IMR-90 (cell line): ENCODE data around the gene ELAVL4. TPM values are rescaled to one million over a fixed set of nuclear protein-coding genes. Genes with fewer than 3 reads are reported as not detected.

Source experiments
- ATAC-seq: fragments of 200-7000 bp; cut with Tn5 transposase; 2 replicates; pipeline ENCODE4 v1.9.1; 2020; ENCODE audit warnings: low read depth, mild to moderate bottlenecking, moderate library complexity
- BruUV-seq: library from RNA; stranded (reverse); fragments of 400-500 nt; replicated peaks from 2 replicates; lab custom pipeline; 2021; lab: Mats Ljungman, UMichigan
- CTCF ChIA-PET: fragments of 300-600 bp; formaldehyde crosslinking; extraction: SDS; loops from one replicate; lab custom pipeline; 2021; ENCODE audit warnings: antibody characterized with exemption; lab: Yijun Ruan, JAX
- POLR2A ChIA-PET: fragments of 300-600 bp; sonication (Branson Sonifier 250); formaldehyde crosslinking; loops from one replicate; lab custom pipeline; 2022; ENCODE audit warnings: antibody characterized with exemption; ENCODE audit not compliant: unreplicated experiment; lab: Charles Lee
- DNase-seq: peaks from one replicate; pipeline ENCODE4 v3.0.0; 2013
- H2AFZ ChIP-seq: replicated peaks from 2 replicates; pipeline ENCODE3; 2013; ENCODE audit warnings: low read length, mild to moderate bottlenecking; ENCODE audit not compliant: poor library complexity
- H2AK5ac ChIP-seq: 2 replicates; pipeline ENCODE4 v1.6.1; 2013; ENCODE audit warnings: low read depth, low read length, inconsistent platforms
- H2AK9ac ChIP-seq: replicated peaks from 2 replicates; pipeline ENCODE3; 2013; ENCODE audit warnings: mild to moderate bottlenecking, low read depth, low read length, moderate library complexity; ENCODE audit not compliant: poor library complexity
- H2BK120ac ChIP-seq: 2 replicates; pipeline ENCODE4 v1.6.1; 2013; ENCODE audit warnings: low read depth, low read length, inconsistent platforms
- H2BK15ac ChIP-seq: 3 replicates; pipeline ENCODE4 v1.6.1; 2013; ENCODE audit warnings: low read depth, low read length, inconsistent platforms
- H2BK20ac ChIP-seq: 2 replicates; pipeline ENCODE4 v1.6.1; 2013; ENCODE audit warnings: low read depth, mild to moderate bottlenecking, inconsistent platforms, low read length, moderate library complexity
- H2BK5ac ChIP-seq: 2 replicates; pipeline ENCODE4 v1.6.1; 2013; ENCODE audit warnings: mild to moderate bottlenecking, low read depth, low read length, inconsistent platforms; ENCODE audit not compliant: poor library complexity, severe bottlenecking
- H3K14ac ChIP-seq: replicated peaks from 2 replicates; pipeline ENCODE4 v1.6.1; 2013; ENCODE audit warnings: low read depth, low read length, inconsistent platforms
- H3K18ac ChIP-seq: 2 replicates; pipeline ENCODE4 v1.6.1; 2013; ENCODE audit warnings: low read depth, low read length, control low read depth
- H3K23ac ChIP-seq: 2 replicates; pipeline ENCODE4 v1.6.1; 2013; ENCODE audit warnings: low read depth, low read length, inconsistent platforms
- H3K27ac ChIP-seq: 2 replicates; pipeline ENCODE4 v1.5.1; 2013; ENCODE audit warnings: mild to moderate bottlenecking, control low read depth, low read length; ENCODE audit not compliant: insufficient read depth
- H3K27me3 ChIP-seq: 2 replicates; pipeline ENCODE4 v1.6.1; 2013; ENCODE audit warnings: low read length; ENCODE audit not compliant: control insufficient read depth, insufficient read depth
- H3K36me3 ChIP-seq: 2 replicates; pipeline ENCODE4 v1.6.1; 2013; ENCODE audit warnings: low read length, mixed read lengths; ENCODE audit not compliant: control insufficient read depth, insufficient read depth
- H3K4ac ChIP-seq: 2 replicates; pipeline ENCODE4 v1.6.1; 2013; ENCODE audit warnings: low read depth, low read length, inconsistent platforms
- H3K4me1 ChIP-seq: 2 replicates; pipeline ENCODE4 v1.6.1; 2013; ENCODE audit warnings: low read length, mixed read lengths; ENCODE audit not compliant: control insufficient read depth, insufficient read depth
- H3K4me2 ChIP-seq: 2 replicates; pipeline ENCODE4 v1.6.1; 2013; ENCODE audit warnings: low read depth, mild to moderate bottlenecking, control low read depth, low read length, moderate library complexity
- H3K4me3 ChIP-seq: 2 replicates; pipeline ENCODE4 v1.5.1; 2013; ENCODE audit warnings: low read depth, mild to moderate bottlenecking, control low read depth, low read length, moderate library complexity; ENCODE audit not compliant: insufficient read depth
- H3K56ac ChIP-seq: 2 replicates; pipeline ENCODE4 v1.6.1; 2013; ENCODE audit warnings: low read length, inconsistent platforms; ENCODE audit not compliant: insufficient read depth; ENCODE audit errors: extremely low read depth
- H3K79me1 ChIP-seq, 2 experiments: 2 replicates each; pipeline ENCODE4 v1.6.1; 2013; ENCODE audit warnings: low read length in 2 of 2, inconsistent platforms in 1 of 2, low read depth in 1 of 2
- H3K9ac ChIP-seq: 2 replicates; pipeline ENCODE4 v1.6.1; 2013; ENCODE audit warnings: low read depth, low read length, control low read depth
- H3K9me1 ChIP-seq: 2 replicates; pipeline ENCODE4 v1.6.1; 2013; ENCODE audit warnings: low read length, inconsistent platforms; ENCODE audit not compliant: insufficient read depth
- H3K9me3 ChIP-seq: 2 replicates; pipeline ENCODE4 v1.6.1; 2013; ENCODE audit warnings: low read length; ENCODE audit not compliant: control insufficient read depth, insufficient read depth
- H4K20me1 ChIP-seq: 2 replicates; pipeline ENCODE4 v1.6.1; 2013; ENCODE audit warnings: low read length, inconsistent platforms; ENCODE audit not compliant: insufficient read depth
- H4K5ac ChIP-seq: 2 replicates; pipeline ENCODE4 v1.6.1; 2013; ENCODE audit warnings: mild to moderate bottlenecking, low read depth, low read length, control low read depth
- H4K8ac ChIP-seq, 2 experiments: 2 replicates each; pipeline ENCODE4 v1.6.1; 2013; ENCODE audit warnings: low read depth in 2 of 2, low read length in 2 of 2, control low read depth in 1 of 2, inconsistent platforms in 1 of 2
- H4K91ac ChIP-seq: 2 replicates; pipeline ENCODE4 v1.6.1; 2013; ENCODE audit warnings: low read depth, low read length, inconsistent platforms; ENCODE audit not compliant: insufficient read depth
- BHLHE40 ChIP-seq: fragments of 150-350 bp; IDR thresholded peaks from 2 replicates; pipeline ENCODE4 v1.6.1; 2016; ENCODE audit warnings: mild to moderate bottlenecking, low read depth, low read length
- MAFK ChIP-seq: IDR thresholded peaks from 2 replicates; pipeline ENCODE4 v1.6.1; 2012; ENCODE audit warnings: low read depth, low read length, improper control_type of control experiment
- RFX5 ChIP-seq: IDR thresholded peaks from 2 replicates; pipeline ENCODE4 v1.8.0; 2012; ENCODE audit warnings: low read depth, mild to moderate bottlenecking, low read length, moderate library complexity
- WGBS, 2 experiments: methylation state at CpG; one replicate each; pipeline versions ENCODE4 v1.1.5 to v1.1.7; 2013; ENCODE audit warnings: missing lambda C conversion rate in 2 of 2; ENCODE audit not compliant: insufficient read length in 1 of 2; ENCODE audit errors: extremely low coverage in 2 of 2; 5-methylcytosine and 5-hydroxymethylcytosine counted together
- dilution Hi-C: fragments of 300-500 bp; cut with HindIII; formaldehyde crosslinking; loops from one replicate; pipeline ENCODE4 v1.14.3; 2018; ENCODE audit warnings: low sequenced_read_pairs; ENCODE audit not compliant: unreplicated experiment
- in situ Hi-C: fragments of 300-500 bp; cut with MboI; formaldehyde crosslinking; loops from 3 replicates; pipeline ENCODE4 v1.14.3; 2019; ENCODE audit warnings: low sequenced_read_pairs, inconsistent platforms, mixed read lengths
- intact Hi-C: fragments of 100-400 bp; cut with micrococcal nuclease; formaldehyde crosslinking; loops from 2 replicates; pipeline ENCODE4 v1.10.0; 2022
- polyA plus RNA-seq, 3 experiments: library from polyadenylated mRNA; depleted of rRNA; stranded (reverse); fragments of >200 nt; gene quantifications; 2 replicates each; pipeline ENCODE4 v1.2.3, GENCODE V29; 2012; ENCODE audit warnings: low replicate concordance in 1 of 3
- total RNA-seq: library from RNA; depleted of rRNA; stranded (reverse); fragments of >200 nt; gene quantifications from 2 replicates; pipeline ENCODE4 v1.2.3, GENCODE V29; 2012

ELAVL4 gene
- total and polyA plus RNA-seq, 2 of the 4 experiments (the other 2 are of a cell fraction) = not detected

DNA sequence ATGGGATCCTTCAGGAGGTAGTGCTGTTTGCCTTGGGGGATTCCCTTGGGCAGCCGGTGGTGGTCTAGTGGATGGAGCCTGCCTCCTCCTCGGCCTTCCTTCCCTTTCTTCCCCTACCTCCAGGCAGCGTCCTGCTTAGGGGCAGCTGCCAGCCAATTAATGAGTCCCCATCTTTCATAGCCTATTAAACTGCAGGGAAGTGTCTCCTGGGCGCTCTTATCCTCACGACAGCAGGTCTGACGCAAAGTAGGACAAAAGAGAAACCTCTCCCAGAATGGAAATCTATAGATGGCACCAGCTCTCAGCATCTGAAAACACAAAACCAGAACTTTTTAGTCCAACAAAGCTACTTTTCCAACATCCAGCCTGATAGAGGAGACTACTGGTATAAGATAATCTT is 69.3 kb downstream of the ELAVL4 start:
- DNase-seq = no peak
- ChIA-PET POLR2A (no interaction called here), CTCF (no interaction called here)
- dilution Hi-C loops = no loop called here
- Histone ChIP-seq H3K9me3 (peaks cover 3% of the 10 kb centered on the region; the same call in 1 of the 2 replicates), H2BK5ac (no peak overlapping the region), H3K9ac (no peak overlapping the region), H3K79me1 (no peaks in the 10 kb centered on the region), H3K14ac (no peak overlapping the region), H4K20me1 (no peaks in the 10 kb centered on the region), H4K5ac (no peak overlapping the region), H3K27me3 (no peaks in the 10 kb centered on the region), H2BK120ac (no peak overlapping the region), H3K36me3 (no peaks in the 10 kb centered on the region), H3K18ac (no peak overlapping the region), H2AK9ac (no peak overlapping the region), H2BK20ac (no peak overlapping the region), H2AK5ac (no peak overlapping the region), H4K91ac (no peak overlapping the region), H3K9me1 (no peaks in the 10 kb centered on the region), H2AFZ (no peak overlapping the region), H2BK15ac (no peak overlapping the region), H4K8ac (no peak overlapping the region), H3K4me1 (no peaks in the 10 kb centered on the region), H3K4ac (no peak overlapping the region), H3K4me2 (no peak overlapping the region), H3K4me3 (no peak overlapping the region), H3K56ac (no peak overlapping the region), H3K27ac (no peak overlapping the region), H3K23ac (no peak overlapping the region)
- no TSS peak for BruUV-seq
- in situ Hi-C loops = no loop called here
- intact Hi-C loops = no loop called here
- TF ChIP-seq MAFK (no peak), RFX5 (no peak), BHLHE40 (no peak)
- WGBS, 2 experiments = no CpG with 5 or more reads among the region's 6 CpGs
- no peak for ATAC-seq
